ENCODE results near the gene CLNK. TPM values are rescaled to one million over a fixed set of nuclear protein-coding genes. Genes with fewer than 3 reads are reported as not detected.

CLNK gene, protein sequence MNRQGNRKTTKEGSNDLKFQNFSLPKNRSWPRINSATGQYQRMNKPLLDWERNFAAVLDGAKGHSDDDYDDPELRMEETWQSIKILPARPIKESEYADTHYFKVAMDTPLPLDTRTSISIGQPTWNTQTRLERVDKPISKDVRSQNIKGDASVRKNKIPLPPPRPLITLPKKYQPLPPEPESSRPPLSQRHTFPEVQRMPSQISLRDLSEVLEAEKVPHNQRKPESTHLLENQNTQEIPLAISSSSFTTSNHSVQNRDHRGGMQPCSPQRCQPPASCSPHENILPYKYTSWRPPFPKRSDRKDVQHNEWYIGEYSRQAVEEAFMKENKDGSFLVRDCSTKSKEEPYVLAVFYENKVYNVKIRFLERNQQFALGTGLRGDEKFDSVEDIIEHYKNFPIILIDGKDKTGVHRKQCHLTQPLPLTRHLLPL
- total RNA-seq = not detected
- long read RNA-seq = 0 reads

DNA sequence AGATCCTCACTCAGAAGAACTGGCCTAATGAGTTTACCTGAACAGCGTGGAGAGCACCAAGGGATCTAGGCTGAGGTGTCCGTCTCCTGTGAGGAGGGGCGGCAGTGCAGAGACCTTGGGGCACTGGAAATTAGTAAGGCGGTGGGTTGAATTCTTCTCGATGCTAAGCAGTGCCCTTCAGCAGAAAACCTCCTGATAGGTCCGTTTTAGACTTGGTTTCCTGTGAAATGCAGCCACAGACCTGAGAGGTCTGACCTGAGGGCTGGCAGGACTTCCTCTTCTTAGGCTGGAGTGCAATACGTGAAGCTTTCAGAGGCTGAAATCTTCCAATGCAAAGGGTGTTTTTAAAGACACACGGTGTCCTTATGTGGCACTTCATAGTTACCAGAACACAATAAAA lies at the start of gene CLNK:
CLNK (minus strand) TSS at position 138 of the 400 bp plus-strand sequence. CDS start 16,899 bp downstream, outside the sequence.
- no peak for DNase-seq (ENCODE audit: low spot score)

DNA sequence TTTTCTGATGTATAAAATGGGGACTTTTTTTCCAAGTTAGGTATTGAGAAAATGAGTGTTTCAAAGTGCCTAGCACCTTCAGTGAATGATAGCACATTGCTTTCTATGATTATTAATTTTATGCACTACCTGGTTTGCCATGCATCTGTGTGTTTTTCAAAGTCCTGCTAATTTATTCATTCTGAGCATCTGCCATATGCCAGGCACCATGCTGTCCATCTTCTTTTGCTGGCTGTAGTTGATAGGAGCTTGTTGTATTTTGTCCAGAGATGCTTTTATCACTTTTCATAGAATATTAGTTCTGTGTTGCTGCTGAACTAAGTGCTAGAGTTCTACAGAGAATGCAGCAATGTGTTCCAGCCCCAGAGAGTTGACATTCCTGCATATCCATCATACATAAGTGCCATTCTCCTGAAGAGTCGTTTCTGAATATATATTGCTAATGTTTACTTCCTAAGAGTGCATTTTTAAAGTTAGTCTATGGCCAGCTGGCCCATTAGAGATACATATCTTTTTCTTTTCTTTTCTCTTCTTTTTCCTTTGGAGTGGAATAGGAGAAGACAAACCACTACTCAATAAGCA lies 49.0 kb upstream of the CLNK start:
- no peak for DNase-seq (ENCODE audit: low spot score)

DNA sequence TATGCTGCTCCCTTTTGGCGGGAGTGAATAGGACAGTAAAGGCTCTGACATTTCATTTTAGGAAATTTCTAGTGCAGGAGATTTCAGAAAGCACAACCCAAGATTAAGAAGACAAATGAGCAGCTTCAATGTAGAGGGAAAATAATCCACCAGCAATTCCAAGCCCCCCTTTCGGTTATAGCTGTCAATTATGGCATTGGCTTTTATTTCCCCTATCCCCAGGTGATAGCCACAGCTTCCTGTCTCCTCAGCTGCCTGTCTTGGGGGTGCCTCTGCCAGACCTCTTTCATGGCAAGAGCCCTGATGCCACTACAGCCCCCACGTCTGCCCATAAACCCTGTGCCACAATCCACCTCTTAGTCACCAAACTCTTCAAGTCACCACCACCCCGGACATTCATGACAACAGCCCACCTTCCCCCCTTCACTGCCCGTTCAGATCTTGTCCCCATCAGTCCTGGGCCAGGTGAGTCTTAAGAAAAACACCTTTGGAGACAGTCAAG lies 48.4 kb upstream of the CLNK start:
- no peak for DNase-seq (ENCODE audit: low spot score)

DNA sequence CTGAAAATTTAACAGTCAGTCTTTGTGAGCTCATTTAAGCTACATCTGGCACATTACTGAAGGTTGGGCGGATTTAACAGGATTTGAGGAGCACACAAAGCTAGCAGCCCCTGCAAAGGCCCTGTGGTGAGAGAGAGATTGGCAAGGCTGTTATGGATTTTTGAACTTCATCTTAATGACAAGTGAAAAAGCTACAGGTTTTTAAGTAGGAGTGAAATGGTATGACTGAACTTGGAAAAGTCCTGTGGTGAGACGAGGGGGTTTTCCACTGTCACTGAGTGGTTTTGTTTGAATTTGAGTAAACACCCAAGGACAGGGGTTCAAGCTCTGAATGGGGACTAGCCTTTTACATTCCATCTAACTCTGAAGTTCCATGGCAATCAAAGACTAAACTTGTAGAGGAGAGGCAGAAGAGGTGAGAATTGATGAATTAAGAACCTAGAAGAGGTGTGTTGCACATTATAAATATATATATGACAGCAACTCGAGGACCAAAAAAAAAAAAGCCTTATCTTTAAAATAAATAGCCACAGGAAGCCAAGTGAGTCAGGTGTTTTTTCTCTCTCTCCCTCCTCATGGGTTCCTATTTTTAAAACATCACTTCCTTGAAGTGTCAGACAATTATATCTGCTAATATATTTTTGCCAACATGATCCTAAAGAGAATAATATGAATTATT lies 47.8 kb upstream of the CLNK start:
- DNase-seq (ENCODE audit: low spot score) = no peak

DNA sequence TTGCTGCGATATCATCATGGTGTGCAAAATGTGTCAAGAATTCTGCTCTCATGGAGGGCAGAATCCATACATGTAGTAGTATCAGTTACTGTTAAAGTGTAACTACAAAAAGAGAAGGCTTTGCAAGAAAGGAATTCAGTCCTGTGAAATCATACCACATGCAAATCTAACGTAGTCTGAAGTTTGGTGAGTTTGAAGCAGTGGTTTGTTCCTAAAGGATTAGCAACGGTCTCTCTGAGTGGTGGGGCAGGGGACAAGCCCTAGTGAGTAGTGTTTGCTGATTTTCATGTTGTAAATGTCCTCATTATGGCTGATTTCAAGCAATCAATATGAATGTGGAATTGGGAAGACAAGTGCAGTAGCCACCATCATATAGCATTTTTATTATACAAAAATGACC lies 47.1 kb upstream of the CLNK start:
- no peak for DNase-seq (ENCODE audit: low spot score)

DNA sequence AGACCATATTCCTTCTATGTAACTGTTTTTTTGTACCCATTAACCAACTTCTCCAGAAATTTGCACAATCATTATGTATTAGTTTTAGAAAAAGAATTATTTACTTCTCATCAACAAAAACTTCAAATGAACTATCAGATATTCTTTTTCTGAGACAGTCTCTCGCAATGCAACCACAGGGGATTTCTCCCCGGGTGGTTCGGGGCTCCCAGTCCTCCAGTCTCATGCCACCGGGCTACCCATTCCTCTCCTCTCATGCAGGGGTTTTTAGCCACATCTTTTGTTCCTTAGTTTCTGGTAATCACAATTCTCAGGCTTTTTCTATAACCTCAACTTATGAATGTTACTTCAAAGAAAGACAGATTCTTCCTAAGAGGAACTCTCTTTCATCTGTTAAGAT lies 46.6 kb upstream of the CLNK start:
- DNase-seq (ENCODE audit: low spot score) = no peak

DNA sequence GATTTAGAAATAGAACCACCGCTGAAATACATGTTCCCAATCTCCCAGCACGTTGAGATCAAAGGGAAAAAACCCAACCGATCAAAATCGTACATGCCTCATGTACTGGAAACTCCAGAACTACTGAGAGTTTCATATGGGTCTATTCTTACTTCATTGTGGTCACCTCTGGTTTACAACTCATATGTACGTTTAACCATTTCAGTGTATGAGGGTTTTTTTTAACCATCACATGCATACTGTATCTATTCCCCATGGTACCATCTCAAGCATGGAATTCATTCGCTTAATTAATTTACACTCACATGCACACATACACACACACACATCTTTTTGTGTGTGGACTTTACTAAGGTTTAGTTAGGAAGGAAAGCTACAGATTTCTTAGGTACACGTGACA lies 46.0 kb upstream of the CLNK start:
- DNase-seq (ENCODE audit: low spot score) = no peak

DNA sequence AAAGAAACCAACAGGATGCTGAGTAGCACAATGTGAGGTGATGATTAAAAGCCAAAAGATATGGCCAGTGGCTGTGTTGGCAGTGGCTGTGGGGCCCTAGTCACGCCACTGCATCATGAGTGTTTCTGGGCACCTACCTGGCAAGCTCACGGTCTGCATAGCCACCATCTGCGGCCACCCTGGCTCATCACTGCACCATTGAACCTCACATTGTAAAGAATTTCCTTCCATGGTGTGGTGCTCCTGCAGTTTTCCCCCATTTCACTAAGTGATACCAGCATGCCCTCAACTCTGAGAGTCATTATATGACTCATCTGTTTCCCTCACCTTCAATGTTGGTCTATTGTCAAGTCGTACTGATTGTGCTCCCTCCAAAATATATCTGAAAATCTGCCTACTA lies 45.5 kb upstream of the CLNK start:
- no peak for DNase-seq (ENCODE audit: low spot score)

DNA sequence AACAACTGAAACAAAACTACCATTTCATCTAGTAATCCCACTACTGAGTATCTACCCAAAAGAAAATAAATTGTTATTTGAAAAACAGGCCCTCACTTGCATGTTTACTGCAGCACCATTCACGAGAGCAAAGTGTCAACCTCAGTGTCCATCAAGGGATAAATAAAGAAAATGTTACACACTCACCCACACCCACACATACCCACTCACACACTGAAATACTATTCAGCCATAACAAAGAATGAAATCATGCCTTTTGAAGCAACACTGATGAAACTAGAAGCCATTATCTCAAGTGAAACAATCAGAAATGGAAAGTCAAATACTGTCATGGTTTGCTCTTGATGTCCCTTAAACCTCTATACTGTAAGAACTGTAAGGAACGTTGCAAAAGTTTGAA lies 44.8 kb upstream of the CLNK start:
- DNase-seq (ENCODE audit: low spot score) = no peak

DNA sequence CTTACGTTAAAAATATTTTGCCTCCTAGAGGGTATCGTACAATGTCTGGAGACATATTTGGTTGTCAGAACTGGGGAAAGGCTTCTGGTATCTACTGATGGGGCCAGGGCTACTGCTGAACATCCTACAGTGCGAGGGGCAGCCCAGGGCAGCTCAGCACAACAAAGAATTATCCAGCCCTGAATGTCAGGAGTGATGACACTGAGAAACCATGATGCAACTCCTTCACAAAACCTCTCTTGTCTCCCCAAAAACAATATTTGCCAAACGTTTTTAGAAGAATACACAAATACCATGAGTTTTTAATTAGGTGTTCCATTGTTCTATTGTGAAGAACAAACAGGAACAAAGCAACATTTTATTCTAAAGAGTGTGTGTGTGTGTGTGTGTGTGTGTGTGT lies 43.4 kb upstream of the CLNK start:
- DNase-seq (ENCODE audit: low spot score) = no peak

DNA sequence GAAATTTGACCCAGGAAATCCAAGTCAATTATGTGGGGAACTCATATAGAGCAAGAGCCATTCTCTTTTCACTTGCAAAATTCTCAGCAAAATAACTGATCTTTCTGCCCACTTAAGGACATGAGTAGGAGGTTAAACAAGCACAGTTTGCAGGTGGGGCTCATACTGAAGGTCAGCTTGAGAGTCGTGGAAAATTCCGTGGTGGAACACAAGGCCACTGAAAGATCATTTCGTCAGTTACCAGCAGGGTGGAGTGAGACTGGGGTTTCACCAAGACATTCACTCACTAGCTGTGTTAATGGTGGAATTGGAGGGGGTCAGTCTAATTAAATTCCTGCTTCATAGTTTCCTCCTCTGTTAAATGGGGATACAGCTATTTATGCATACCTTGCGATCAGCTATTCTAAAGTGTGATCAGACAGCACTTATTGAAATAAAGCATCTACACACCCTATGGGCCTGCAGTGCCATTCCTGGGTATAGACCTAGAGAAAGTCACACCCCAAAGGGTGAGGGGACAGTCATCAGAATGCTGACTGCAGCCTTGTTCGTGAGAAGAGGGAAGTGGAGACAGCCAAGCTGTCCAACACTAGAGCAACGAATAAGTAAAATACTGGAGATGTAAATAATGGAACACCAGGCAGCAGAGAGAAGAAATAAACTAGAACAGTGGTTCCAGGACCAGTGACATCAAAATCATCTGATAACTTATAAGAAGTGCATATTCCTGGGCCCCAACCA lies 42.7 kb upstream of the CLNK start:
- DNase-seq (ENCODE audit: low spot score) = no peak

DNA sequence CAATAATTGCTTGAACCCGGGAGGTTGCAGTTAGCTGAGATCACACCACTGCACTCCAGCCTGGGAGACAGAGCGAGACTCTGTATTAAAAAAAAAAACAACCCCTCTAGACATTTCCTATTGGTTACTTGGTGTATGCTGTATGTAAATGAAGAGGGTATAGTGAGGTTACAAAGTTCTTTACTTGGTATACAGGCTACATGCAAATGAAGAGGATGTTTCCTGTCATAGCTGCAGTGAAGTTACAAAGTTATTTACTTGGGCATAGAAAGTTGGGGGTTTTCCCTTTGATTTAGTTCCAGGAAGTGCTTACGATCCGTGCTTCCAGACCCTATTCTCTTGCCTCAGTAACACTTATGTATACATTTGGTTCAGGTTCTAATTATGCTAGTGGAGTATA lies 38.4 kb upstream of the CLNK start:
- DNase-seq (ENCODE audit: low spot score) = no peak

DNA sequence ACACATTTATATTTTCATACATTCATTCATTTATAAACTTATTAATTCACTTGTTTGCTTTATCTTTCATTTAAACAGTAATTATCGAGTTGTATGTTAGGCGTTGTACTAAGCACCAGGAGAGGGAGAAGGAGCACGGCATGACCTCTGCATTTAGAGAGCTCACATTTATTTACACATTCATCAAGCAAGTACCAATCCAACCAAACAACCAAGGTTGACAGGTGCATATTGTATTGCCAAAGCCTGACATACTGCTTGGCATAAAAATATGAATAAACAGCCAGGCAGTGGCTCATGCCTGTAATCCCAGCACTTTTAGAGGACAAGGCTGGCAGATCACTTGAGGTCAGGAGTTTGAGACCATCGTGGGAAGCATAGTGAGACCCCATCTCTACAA lies 37.0 kb upstream of the CLNK start:
- DNase-seq (ENCODE audit: low spot score) = no peak

DNA sequence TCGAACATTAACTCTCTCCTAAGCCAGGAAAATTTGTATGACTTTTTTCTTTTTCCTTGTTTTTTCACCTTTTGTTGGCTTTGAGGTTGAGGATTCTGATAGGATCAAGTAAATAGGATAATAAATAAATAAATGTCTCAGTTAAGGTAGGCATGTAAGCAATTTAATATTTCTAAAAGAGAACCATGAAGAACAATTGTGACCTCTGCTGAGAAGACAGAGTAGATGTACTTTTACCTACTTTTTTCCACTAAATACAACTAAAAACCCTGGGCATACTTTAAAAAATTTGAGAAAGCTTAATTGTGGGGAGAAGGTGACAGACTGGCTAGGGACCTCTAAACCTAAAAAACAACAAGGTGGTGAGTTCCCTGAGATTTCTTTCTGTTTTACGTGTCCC lies 31.6 kb upstream of the CLNK start:
- no peak for DNase-seq (ENCODE audit: low spot score)

DNA sequence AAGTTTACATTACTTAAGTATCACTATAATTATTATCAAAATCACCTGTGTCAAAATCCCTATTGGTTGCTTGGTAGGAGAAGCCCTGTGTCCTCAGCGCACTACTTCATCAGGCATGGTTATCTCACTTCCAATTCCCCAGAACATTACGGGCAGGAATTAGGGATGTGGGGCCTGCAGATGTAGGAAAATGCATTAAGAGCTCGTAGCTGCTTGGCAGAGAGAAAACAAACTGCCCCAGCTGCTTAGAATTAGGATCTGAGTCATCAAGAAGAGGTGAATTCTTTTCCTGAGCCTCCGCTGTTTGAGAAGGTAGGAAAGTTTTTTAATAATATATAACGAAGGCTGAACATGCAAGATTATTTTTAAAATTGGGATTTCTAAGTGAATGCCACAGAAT lies 31.1 kb upstream of the CLNK start:
- no peak for DNase-seq (ENCODE audit: low spot score)

DNA sequence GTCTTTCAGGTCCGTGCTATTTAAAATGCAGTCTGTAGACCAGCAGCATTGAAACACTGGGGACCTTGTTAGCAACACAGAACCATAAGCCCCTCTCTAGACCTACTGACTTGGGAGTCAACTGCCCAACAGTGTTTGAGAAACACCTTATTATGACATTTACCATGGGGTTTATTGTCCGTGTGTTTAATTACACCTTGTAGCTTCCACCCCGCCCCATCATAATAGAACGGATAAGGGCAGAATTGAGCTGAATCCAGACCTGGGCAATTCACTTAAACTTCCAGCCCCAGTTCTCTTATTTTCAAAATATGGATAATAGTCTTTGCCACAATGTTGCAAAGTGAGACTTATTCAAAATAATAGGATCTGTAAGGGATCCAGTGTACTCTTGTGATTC lies 30.6 kb upstream of the CLNK start:
- DNase-seq (ENCODE audit: low spot score) = no peak

DNA sequence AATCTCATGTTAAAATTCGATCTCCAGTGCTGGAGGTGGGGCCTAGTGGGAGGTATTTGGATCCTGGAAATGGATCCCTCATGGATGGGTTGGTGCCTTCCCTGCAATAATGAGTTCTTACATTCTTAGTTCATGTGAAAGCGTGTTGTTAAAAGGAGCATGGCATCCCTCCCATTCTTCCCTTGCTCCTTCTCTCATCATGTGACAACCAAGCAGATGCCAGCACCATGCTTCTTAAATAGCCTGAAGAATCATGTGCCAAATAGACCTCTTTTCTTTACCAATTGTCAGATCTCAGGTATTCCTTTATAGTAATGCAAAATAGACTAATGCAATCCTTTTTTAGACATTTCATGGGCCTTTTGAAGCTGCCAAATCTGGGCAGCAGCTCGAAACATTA lies 29.0 kb upstream of the CLNK start:
- no peak for DNase-seq (ENCODE audit: low spot score)

DNA sequence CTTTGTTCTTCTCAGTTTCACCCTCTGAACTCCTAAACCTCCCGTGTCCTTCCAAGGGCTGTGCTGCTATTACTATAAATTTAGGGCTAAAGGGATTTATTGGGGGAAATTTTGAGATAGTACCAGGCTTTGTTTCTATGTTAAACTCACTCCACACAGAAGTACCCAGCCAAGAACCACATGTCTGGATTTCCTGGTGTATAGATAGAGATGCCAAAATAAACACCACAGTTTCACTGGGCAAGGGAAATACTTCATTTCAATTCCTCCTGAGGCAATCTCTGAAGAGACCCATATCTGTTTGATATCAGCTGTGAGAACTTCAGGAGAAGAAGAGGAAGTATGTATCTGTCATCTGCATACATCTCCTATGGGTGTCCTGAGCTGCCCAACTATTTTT lies 21.7 kb upstream of the CLNK start:
- DNase-seq (ENCODE audit: low spot score) = no peak

DNA sequence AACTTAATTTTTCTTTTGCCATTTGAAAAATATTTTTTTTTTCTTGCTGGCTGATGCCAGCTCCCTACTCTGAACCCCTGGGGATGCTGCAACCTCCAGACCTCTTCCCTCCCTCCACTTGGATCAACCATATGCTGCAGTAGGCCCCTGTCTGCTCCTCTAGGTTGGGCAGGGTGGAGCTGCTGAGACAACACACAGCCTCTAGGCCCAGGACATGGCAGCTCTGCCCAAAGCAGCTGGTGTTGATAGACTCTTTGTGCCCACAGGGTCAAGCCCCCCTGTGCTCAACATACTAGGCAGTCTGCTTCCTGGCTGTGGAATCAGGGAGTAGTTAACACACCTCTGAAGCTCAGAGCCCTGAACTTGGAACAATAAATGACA lies 19.9 kb upstream of the CLNK start:
- no peak for DNase-seq (ENCODE audit: low spot score)

DNA sequence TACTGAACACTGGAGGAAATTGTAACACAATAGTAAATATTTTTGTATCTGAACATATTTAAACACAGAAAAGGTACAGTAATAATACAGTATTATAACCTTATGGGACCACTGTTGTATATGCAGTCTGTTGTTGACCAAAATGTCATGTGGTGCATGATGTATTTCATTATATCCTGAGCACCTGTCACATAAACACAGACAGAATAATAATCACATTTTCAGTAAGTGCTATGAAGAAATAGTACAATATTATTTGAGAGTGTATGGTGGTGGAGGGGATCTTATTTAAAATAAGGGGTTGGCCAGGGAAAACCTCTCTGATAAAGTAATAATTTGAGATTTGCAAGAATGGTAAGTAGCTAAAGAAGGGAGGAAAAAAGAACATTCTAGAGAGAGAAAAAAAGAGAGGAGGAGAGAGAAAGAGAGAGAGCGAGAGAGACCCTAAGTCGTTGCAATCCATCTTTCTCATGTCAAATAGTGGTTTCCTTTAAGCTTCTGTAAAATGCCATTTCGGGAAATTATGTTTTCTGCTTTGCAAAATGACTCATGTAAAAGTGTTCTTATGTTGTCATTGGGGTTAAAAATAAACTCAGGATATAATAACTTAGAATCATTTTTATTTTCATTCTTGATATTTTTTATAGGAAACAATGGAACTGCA lies 19.3 kb upstream of the CLNK start:
- no peak for DNase-seq (ENCODE audit: low spot score)

DNA sequence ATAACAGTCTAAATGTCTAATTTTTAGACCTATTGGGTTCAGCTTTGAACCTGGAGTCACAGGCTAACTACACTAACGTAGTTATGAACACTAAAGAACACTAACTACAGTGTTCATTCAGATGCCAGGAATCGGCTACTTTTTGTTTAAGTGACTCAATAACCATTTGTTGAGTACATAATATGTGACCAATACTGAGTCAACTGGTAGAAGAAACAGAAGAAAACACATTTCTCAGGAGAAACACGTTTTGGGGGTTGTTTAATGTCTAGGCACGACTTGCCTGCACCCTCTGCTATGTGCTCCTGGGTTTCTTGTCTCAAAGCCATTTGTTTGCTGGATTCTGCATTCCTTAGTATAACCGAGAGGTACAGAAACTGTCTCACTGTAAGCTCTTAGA lies 18.6 kb upstream of the CLNK start:
- DNase-seq (ENCODE audit: low spot score) = no peak
